GM18507 (cell line): ENCODE data around the gene C8A.

Source experiments
- DNase-seq: peaks from one replicate; pipeline ENCODE4 v3.0.0; 2011; ENCODE audit warnings: low read depth; ENCODE audit not compliant: insufficient read length; ENCODE audit errors: extremely low spot score
- FAIRE-seq: peaks from 2 replicates; lab custom pipeline; 2011; peaks lifted over from hg19 to GRCh38; lab: Jason Lieb, UNC

The C8A gene

DNA sequence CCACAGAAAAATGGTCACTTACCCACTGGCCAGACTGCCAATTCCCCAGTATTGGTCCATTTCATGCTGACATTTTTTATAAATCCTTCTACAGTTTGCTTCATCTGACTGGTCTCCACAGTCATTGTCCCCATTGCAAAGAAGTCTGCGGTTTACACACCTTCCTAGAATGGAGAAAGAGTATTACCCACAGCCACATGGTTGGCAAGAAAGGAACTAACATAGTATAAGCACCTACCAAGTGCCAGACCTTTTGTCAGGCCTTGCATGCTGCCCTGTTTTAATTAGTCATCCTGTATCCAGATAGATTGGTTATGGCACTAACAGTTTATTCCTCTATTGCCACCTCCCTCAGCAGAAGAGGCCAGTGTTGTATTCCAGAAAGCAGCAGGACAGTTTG lies 100.1 kb downstream of the C8A start:
- DNase-seq, result no peak
- FAIRE-seq, result no peak

DNA sequence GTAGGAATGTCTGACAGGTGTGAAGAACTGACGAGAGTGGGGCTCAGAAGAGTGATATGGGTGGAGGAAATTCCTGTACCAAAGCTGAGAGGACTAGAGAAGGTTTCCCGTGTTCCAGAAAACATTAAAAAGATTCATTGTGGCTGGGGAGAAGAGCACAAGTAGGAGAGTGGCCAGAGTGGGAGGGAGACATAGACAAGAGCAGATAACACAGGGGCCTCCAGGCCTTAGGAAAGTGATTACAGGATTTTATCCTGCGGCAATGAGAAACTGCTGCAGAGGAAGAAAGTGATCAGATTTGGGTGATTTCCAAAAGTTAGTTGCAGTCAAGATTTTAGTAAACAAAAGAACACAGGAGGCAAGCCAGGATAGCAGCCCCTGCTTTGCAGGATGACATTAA lies 103.3 kb downstream of the C8A start:
- no peak for DNase-seq
- no peak for FAIRE-seq

DNA sequence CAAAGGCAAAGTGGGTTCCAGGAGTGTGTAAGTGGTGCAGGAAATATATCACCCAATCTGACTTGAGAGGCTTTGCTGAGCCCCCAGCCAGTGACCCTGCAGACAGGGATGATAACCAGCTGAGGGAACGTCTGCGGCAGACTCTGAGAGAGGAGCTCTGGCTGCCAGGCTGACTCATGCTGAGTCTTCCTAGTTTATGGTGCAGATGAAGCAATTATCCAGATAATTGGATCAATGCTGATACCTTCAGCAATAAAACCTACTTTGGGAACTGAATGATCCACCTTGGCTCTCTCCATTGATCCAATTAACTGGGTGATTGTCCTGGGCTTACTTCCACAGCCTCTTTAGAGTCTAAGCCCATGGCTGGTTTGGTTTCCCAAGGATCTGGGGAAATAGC lies 103.9 kb downstream of the C8A start:
- DNase-seq (no peak), FAIRE-seq (no peak)

DNA sequence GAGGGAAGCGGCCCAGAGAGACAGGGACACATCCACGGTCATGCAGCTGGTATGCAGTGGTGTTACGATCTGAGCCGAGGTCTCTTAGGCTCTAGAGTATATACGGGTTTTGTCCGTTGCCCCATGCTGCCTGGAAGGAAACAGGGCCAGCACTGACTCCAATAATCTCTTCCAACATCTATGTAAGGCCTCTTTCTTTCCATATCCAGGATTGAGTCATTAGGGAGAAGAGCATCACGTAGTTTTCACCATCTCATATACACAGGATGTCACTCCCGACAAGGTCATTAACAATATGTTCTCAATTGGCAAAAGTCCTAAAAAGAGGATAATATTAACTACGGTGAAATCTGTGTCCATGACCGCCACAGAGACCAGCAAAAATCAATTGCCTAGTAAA lies 106.8 kb downstream of the C8A start:
- no peak for DNase-seq
- FAIRE-seq, result no peak

DNA sequence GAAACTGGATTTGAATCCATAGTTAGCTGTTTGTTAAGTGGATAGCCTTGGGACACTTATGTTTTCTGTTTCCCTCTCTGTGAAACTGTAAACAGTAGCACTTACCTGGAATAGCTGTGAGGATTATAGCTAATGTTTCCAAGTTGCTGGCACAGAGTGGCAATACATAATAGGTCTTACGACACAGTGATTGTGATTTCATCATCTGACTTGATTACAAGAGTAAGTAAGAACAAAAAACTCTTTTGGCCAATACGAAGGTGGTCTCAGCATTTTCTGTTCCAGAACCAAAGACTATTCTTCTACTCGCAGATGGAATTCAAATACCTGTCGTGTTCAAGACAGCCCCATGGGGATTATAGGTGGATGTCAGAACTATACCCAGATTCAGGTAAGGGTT lies 109.1 kb downstream of the C8A start:
- FAIRE-seq (no peak), DNase-seq (no peak)

DNA sequence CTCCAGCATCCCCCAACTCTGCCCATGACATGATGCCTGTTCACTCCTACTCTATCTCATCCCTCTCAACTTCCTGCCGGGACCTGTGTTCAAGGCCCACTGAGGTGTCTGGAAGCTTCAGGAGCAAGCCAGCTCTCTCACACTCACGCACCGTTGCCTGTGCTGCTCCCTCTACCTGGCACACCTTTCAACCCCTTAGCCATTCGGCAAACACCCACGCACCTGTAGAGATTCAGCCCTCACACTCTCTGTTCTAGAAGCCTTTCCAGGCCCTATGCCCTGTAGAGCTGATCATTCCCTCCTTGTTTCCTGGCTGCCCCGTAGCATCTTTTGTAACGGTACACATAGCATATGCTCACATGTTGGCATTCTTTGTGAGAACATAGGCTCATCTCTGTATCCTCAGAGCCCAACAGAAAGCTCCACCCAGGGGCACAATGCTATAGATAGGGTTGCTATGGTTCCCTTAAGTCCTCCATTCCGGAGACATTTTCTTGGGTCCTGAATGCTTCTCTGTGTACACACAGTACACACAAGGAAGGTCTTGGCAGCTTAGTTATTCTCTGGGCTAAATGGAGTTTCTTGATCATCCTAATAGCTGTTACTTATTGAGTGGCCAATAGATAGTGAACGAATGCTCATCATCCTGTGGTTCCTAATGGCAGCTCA lies 109.9 kb downstream of the C8A start:
- DNase-seq (no peak), FAIRE-seq (no peak)

DNA sequence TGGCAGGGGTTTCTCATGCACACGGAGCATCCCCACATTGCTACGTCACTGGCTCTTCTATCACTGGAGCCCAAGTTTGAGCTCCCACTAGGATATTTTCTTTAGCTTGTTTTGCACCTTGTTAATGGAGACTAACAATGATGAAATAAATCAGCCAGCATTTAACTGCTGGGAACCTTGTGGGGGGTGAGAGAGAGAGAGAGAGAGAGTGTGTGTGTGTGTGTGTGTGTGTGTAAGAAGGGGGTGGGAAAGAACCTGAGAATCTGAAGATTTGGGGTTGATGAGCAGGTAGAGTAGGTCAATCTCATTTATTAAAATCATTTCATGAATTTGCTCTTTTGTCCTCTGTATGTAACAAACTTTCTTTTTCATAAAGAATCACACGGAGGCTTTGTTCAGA lies 110.6 kb downstream of the C8A start:
- DNase-seq (no peak), FAIRE-seq (no peak)

DNA sequence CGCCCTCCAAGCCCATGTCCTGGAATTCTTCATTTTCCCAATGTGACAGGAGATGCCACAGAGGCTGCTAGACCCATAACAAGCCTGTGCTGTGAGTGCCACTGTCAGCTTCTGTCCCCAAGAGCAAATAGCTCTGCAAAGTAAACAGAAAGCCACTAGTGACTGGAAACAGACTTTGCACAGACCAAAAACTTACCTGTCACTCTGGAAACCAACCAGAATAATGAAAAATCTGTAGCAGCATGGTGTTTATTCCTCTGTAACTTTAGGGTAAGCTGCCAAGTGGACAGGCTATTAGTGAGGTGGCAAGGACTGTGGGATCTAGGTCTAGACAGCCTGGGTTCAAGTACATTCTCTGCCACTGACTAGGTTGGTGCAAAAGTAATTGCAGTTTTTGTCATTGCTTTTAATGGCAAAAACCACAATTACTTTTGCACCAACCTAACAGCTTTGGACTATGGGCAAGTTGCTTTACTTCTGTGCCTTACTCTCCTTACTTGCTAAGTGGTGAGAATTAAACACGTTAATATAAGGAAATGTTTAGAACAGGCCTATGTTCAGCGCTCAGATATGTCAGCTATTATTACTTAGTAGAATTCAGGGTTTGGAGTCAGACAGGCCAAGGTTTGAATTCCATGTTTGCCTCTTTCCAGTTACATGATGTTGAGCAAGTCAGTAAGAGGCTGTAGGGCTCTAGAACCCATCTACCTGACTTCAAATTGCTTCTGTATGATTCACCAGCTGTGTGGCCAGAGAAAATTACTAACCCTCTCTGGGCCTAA lies 111.5 kb downstream of the C8A start, which contains the start of gene C8B:
Gene C8B, minus strand, starts transcription at position 100 of the 782 bp plus-strand sequence. Its CDS starts 67 bp downstream, at position 33.
- DNase-seq (no peak), FAIRE-seq (no peak)

DNA sequence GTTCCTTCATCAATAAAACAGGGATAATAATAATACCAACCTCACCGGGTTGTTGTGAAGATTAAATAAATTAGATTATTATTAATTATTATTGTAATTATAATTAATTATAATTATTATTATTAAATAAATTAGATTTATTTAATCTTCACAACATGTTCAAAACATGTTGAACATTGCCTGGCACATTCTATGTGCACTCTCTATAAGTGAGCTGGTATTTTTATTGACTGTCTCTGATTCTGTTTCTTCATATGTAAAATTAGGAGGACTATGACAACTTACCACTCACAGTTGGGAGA lies 112.1 kb downstream of the C8A start:
- FAIRE-seq, result no peak
- DNase-seq, result no peak

DNA sequence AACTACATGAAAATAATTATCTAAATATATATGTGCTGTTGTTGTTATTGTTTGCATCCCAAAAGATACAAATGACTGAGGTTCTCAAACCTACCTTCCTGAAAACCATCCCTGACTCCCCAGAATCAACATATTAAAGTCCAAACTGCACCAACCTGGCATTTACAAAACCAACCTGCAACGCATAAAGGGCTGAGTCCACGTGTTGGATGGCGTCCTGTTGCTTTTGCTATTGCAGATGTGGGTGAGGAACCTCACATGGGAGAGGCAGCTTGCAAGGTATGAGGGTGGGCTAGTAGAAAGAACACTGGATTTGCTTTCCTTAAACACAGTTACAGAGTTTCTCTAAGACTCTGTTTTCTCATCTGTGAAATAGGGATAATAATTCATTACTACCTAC lies 112.8 kb downstream of the C8A start:
- no peak for DNase-seq
- FAIRE-seq, result no peak
